HuH-7.5 (cell line): ENCODE measurements around the gene FAM72A.
"Not testable (repeated sequence)": the region's sequence is repeated elsewhere in the genome, so short reads cannot be mapped to it uniquely, and the experiment has no call there.

Experiments
- DNase-seq: peaks from one replicate; pipeline ENCODE4 v3.0.0; 2011; ENCODE audit warnings: low spot score

The FAM72A gene

DNA sequence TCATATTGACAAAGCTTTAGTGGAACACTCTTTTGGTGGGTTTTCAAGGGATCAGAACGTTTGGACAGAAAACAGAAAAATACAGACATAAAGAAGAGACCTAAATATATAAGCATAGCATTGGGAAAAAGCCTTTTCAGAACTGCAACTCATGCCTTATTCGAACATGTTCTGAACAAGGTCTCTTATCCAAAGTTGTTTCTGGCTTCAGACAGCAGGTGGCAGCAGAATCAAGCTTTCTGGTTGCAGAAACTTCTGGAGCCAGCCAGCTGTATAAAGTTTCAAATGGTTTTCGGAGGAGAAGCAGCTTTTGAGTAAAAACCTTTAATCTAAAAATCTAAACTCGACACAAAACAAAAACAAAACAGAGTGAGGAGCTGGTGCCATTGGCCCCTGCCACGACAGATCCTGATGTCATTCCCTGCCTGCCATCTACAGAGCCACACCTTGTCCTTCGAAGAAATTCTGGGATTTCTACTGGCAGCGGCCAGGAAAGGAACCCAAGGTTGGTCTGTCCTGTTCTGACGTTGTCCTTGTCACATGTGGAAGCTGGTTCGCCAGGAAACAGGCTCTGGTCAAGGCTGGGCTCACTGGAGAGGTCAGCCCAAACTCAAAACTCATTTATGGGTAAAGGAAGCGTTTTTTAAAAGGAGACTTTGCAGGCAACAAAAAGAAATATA lies 35.1 kb downstream of the FAM72A start:
- not testable (repeated sequence) for DNase-seq

- no peak for DNase-seq
These were observed 56.8 kb downstream of the FAM72A start for GRCh38 chr1:206145771-206146290.

GRCh38 chr1:206144605-206145004 lies 58.0 kb downstream of the FAM72A start:
- no peak for DNase-seq

- DNase-seq, result no peak
These were observed 59.0 kb downstream of the FAM72A start for GRCh38 chr1:206143537-206144172.

DNA sequence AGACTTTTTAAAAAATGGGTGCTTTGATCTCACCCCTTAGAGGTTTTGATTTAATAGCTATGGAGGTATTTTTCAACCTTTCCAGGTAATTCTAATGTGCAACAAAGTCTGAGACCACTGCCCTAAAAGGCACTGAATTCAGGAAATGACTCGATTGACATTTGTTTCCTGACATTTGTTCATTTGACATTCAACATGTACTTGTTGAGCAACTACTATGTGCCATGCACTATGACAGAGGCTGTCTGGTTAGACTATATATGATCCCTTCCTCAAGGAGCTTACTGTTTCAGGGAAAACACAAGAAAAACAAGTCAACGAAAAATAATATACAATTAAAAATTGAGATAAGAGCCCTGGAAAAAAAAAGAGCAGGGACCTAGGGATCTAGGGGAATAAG lies 59.9 kb downstream of the FAM72A start:
- no peak for DNase-seq

GRCh38 chr1:206142011-206142410 lies 60.6 kb downstream of the FAM72A start:
- no peak for DNase-seq

DNA sequence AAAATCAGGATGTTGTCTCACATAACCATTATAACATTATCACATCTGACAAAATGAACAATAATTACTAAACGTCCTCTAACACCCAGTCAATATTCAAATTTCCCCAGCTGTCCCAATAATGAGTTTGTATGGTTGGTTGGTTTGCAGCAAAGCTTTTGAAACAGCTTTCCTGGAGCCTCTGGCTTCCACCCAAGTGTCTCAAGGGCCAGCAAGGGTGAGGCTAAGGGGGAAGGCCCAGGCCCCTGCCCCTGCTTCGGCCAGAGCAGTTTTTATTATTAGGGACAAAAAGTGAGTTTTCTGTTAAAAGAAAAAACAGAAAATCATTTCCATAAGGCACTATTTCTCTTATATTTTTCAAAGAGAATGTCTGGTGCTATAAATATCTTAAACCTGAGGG lies 66.4 kb downstream of the FAM72A start:
- no peak for DNase-seq
